Lung (tissue), 12 donors: Measurements from ENCODE around the gene TIMP3. TPM values are rescaled to one million over a fixed set of nuclear protein-coding genes. Genes with fewer than 3 reads are reported as not detected.

Experiments used
- ATAC-seq: fragments of 200-7000 bp; cut with Tn5 transposase; one replicate; pipeline ENCODE4 v1.9.1; 2020; ENCODE audit warnings: moderate number of reproducible peaks; ENCODE audit not compliant: insufficient read depth, low FRiP score
- DNase-seq, 3 donors: peaks; one replicate each; pipeline ENCODE4 v3.0.0-alpha.2; 2013 to 2017
- H3K27ac ChIP-seq, 2 donors: one replicate each; pipeline ENCODE4 v1.5.1; 2013; ENCODE audit warnings: mild to moderate bottlenecking in 2 of 2, moderate library complexity in 2 of 2, control low read depth in 1 of 2, inconsistent platforms in 1 of 2, low read depth in 1 of 2, low read length in 1 of 2
- H3K27me3 ChIP-seq, 3 donors: one replicate each; pipeline ENCODE4 v1.5.1; 2013; ENCODE audit warnings: low read length in 2 of 3; ENCODE audit not compliant: control insufficient read depth in 3 of 3, insufficient read depth in 3 of 3
- H3K36me3 ChIP-seq, 4 donors: one replicate each; pipeline ENCODE4 v1.5.1; 2013; ENCODE audit warnings: low read length in 4 of 4, mild to moderate bottlenecking in 1 of 4, moderate library complexity in 1 of 4; ENCODE audit not compliant: control insufficient read depth in 4 of 4, insufficient read depth in 4 of 4
- H3K4me1 ChIP-seq, 5 donors: one replicate each; pipeline ENCODE4 v1.5.1; 2013; ENCODE audit warnings: low read length in 5 of 5, mild to moderate bottlenecking in 2 of 5, moderate library complexity in 1 of 5; ENCODE audit not compliant: control insufficient read depth in 5 of 5, insufficient read depth in 5 of 5
- H3K4me3 ChIP-seq: one replicate; pipeline ENCODE4 v1.5.1; 2013; ENCODE audit warnings: mild to moderate bottlenecking, control low read depth, moderate library complexity
- H3K9ac ChIP-seq, 2 donors: one replicate each; pipeline ENCODE4 v1.5.1; 2013; ENCODE audit warnings: low read length in 2 of 2, control low read depth in 1 of 2; ENCODE audit not compliant: insufficient read depth in 1 of 2
- H3K9me3 ChIP-seq, 4 donors: one replicate each; pipeline ENCODE4 v1.5.1; 2013; ENCODE audit warnings: low read length in 3 of 4, mild to moderate bottlenecking in 1 of 4, moderate library complexity in 1 of 4; ENCODE audit not compliant: control insufficient read depth in 4 of 4, insufficient read depth in 3 of 4
- CTCF ChIP-seq: IDR thresholded peaks from 2 replicates; pipeline ENCODE4 v1.5.1; 2012; ENCODE audit warnings: mild to moderate bottlenecking; ENCODE audit errors: control extremely low read depth, extremely low read depth
- WGBS, 2 donors: extraction: QIAGEN DNeasy Blood & Tissue Kit; methylation state at CpG; one replicate each; pipeline ENCODE4 v1.1.7; 2013; 5-methylcytosine and 5-hydroxymethylcytosine counted together
- polyA plus RNA-seq, 2 donors: library from polyadenylated mRNA; stranded (reverse); fragments of 200-250 nt; gene quantifications; one replicate each; pipeline ENCODE4 v1.2.1, GENCODE V29; 2013
- total RNA-seq, 2 donors: library from RNA; depleted of rRNA in 1 of 2; stranded (reverse); fragments of >200 nt in 1 of 2; gene quantifications; one replicate each; pipeline ENCODE4 v1.2.1, GENCODE V29; 2014 to 2021
- donor health status: control.
- donor health status: control.
- donor health status: Bipolar disorder and iron deficiency.
- donor health status: healthy.
- donor health status: DM: yes; HTN: yes; CAD: no.

TIMP3 gene
- total and polyA plus RNA-seq, 4 donors: 129 to 547 (median 239) TPM

DNA sequence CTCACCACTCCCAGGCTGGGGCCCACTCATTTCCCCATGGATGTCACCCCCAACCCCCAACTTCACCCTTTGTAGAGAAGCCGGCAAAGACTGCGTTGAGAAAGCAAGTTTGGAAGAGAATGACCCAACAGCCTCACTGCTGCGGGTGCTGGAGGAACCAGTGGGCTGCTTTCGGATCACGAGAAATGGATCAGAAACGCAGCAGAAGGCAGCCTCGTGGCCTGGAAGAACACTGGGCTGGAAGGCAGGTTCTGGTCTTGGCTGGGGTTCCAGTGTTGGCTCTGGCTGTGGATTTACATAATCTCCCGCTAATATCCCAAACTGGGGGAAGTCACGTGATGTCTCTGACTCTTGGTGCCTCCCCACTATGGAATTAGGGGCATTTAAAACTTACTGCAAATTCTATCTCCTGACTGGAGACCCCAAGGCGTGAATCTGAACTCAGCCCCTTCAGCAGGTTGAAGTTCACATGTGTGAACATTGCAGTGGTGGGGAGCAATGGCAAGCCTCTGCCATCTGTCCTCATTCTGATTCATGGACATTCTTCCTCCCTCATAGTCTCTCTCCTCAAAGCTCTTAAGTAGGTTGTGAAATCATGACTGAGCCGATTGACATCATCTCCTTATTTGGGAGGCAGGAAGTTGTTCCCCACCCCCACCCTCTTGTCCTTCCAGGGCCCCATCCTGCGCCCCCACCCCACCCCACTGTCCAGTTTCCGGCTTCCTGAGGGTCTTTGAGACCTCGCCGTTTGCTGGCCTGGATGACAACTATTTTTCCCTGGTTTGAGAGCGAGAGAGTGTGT, 37.0 kb upstream of the TIMP3 start:
- no peaks in the 10 kb centered on the region for H3K27me3 ChIP-seq
- peak overlapping the region; percentile 76 to 91 for H3K27ac ChIP-seq
- ATAC-seq (no peak), DNase-seq (peak; percentile 76 to 96 (median 89))
- 43 to 49% methylated on average over 16 of the region's 16 CpGs for WGBS, 2 donors
- H3K36me3 ChIP-seq: no peaks in the 10 kb centered on the region
- H3K9me3 ChIP-seq: peaks cover 0 to 3% (median under 1%) of the 10 kb centered on the region in 4 donors
- peaks cover 0 to 26% (median 18%) of the 10 kb centered on the region in 5 donors for H3K4me1 ChIP-seq
- TF ChIP-seq CTCF: no peak
- peak overlapping the region in 1 of 2 donors; percentile 26 for H3K9ac ChIP-seq
- no peak overlapping the region for H3K4me3 ChIP-seq

- Histone ChIP-seq H3K27ac (peak overlapping the region; percentile 76 to 81), H3K4me3 (no peak overlapping the region)
These were observed 36.3 kb upstream of the TIMP3 start for GRCh38 chr22:32765132-32765618.

DNA sequence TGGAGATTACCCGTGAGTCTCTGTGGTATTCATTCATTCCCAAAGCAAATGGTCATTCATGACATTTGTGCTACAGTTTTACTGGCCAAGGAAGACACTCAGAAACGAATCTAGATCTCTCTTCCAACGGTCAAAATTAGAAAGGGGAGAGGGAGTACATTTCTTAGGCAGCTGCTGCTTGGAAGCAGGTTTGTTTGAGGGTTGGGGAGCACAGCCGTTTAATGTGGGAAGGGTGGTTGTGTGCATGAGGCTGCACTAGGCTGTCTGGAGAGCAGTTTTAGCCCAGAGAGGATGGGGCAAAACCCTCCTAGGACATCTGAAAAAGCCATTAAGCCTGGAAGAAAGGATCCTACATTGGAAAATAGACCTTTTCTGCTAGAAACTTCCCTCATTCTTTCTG, 29.7 kb upstream of the TIMP3 start:
- DNase-seq (no peak), ATAC-seq (no peak)
- no peak overlapping the region for H3K27ac ChIP-seq
- H3K27me3 ChIP-seq: no peaks in the 10 kb centered on the region
- TF ChIP-seq CTCF: no peak
- WGBS, 2 donors: 55 to 64% methylated on average over 4 of the region's 4 CpGs
- H3K4me1 ChIP-seq: no peaks in the 10 kb centered on the region
- no peak overlapping the region for H3K9ac ChIP-seq
- H3K36me3 ChIP-seq: no peaks in the 10 kb centered on the region
- peaks cover 0 to 3% (median 2%) of the 10 kb centered on the region in 4 donors for H3K9me3 ChIP-seq
- no peak overlapping the region for H3K4me3 ChIP-seq

More at GRCh38 chr22:32765132-32765618, 36.3 kb upstream of the TIMP3 start:
- Histone ChIP-seq H3K9me3 (peaks cover 0 to 3% (median under 1%) of the 10 kb centered on the region in 4 donors), H3K36me3 (no peaks in the 10 kb centered on the region), H3K9ac (peak overlapping the region in 1 of 2 donors; percentile 26), H3K4me1 (peaks cover 0 to 26% (median 16%) of the 10 kb centered on the region in 5 donors), H3K27me3 (no peaks in the 10 kb centered on the region)
- WGBS, 2 donors: 38 to 43% methylated on average over 12 of the region's 12 CpGs
- no peak for DNase-seq
- ATAC-seq: no peak
- no peak for TF ChIP-seq CTCF
